ENCODE data around the gene ACER3.

- TF ChIP-seq CTCF (IDR thresholded peaks at IDR 0.05) (no peak), POLR2AphosphoS5 (IDR thresholded peaks at IDR 0.05) (no peak)
These were observed 159.4 kb downstream of the ACER3 start for GRCh38 chr11:77019976-77020595.

Data from gastroesophageal sphincter (tissue), 3 donors.